Measurements from ENCODE around the gene CD38. TPM values are rescaled to one million over a fixed set of nuclear protein-coding genes. Genes with fewer than 3 reads are reported as not detected.

CD38 gene
- total RNA-seq, 1 experiment from 2014 or later: not detected

- H3K9ac ChIP-seq (ENCODE audit: low read length): no peak overlapping the region
- DNase-seq (ENCODE audit: low read depth, low spot score): no peak
- POLR2A ChIA-PET: no interaction called here
- H4K20me1 ChIP-seq (ENCODE audit: insufficient read depth): no peaks in the 10 kb centered on the region
- no peaks in the 10 kb centered on the region for H3K27me3 ChIP-seq (ENCODE audit: insufficient read depth, low read length)
- H2AFZ ChIP-seq (ENCODE audit: low read depth, low read length, poor library complexity, severe bottlenecking): no peak overlapping the region
- H3K36me3 ChIP-seq (ENCODE audit: control insufficient read depth in 1 of 2, insufficient read depth in 2 of 2, low read length in 2 of 2): no peaks in the 10 kb centered on the region
- H3K27ac ChIP-seq (ENCODE audit: low read depth, low read length): no peak overlapping the region
- H3K9me3 ChIP-seq (ENCODE audit: control insufficient read depth in 1 of 2, insufficient read depth in 1 of 2, low read depth in 1 of 2, low read length in 2 of 2): no peaks in the 10 kb centered on the region
- no peaks in the 10 kb centered on the region for H3K9me2 ChIP-seq (ENCODE audit: insufficient read depth)
- no peaks in the 10 kb centered on the region for H3K79me2 ChIP-seq (ENCODE audit: insufficient read depth, low read length)
- H3K4me1 ChIP-seq (ENCODE audit: control insufficient read depth in 1 of 2, insufficient read depth in 2 of 2, low read length in 2 of 2): peaks cover 15 to 25% of the 10 kb centered on the region in 2 experiments
- CTCF ChIA-PET: interaction anchor here (0.6 to 0.7 kb wide), 2 partner anchors 10 to 65 kb away, joined by 3 read pairs; no protein-coding TSS in a partner anchor
- H3K4me3 ChIP-seq (replicated peaks in 1 of 2; ENCODE audit: low read depth in 1 of 2, low read length in 2 of 2): no peak overlapping the region
- ATAC-seq: no peak
- no TSS peak for BruUV-seq (replicated peaks)
- RAD21 ChIA-PET (ENCODE audit: low non-redundant PET in 1 of 2, low total read pairs in 2 of 2, uncharacterized antibody in 2 of 2, unreplicated experiment in 2 of 2): no interaction called here
- H3K4me2 ChIP-seq (ENCODE audit: low read length): no peak overlapping the region
- TF ChIP-seq POLR2AphosphoS5 (IDR thresholded peaks at IDR 0.05; ENCODE audit: low read depth, low read length): no peak
- intact Hi-C loops (cut with micrococcal nuclease): loop anchor here (5.0 to 10.0 kb wide), 2 partner anchors 47 to 196 kb away; partner anchors contain the start of gene FGFBP1
Measured at GRCh38 chr4:15890246-15890829, 112.2 kb downstream of the CD38 start.

DNA sequence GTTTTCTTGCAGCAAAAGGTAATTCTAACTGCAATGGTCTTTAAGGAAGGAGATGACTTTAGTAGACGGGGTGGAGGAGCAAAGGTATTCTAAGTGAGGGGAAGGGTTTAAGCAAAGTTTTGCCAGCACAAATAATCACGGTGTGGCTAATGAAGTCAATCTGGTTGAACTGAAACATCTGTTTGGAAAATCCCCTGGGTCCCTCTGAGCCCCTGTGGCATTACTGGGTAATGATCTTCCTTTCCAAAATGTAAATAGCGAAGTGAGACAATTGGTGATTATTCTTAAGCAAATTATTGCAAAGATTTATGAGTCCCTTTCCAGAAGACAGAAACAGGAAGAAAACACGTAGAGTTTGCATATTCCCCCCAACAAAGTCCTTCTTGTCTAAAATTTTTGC is 113.2 kb downstream of the CD38 start:
- no peaks in the 10 kb centered on the region for H3K79me2 ChIP-seq (ENCODE audit: insufficient read depth, low read length)
- H4K20me1 ChIP-seq (ENCODE audit: insufficient read depth): no peaks in the 10 kb centered on the region
- BruUV-seq (replicated peaks): no TSS peak
- ChIA-PET POLR2A (no interaction called here), RAD21 (ENCODE audit: low non-redundant PET in 1 of 2, low total read pairs in 2 of 2, uncharacterized antibody in 2 of 2, unreplicated experiment in 2 of 2) (no interaction called here), CTCF (no interaction called here)
- no peaks in the 10 kb centered on the region for H3K9me2 ChIP-seq (ENCODE audit: insufficient read depth)
- no peaks in the 10 kb centered on the region for H3K9me3 ChIP-seq (ENCODE audit: control insufficient read depth in 1 of 2, insufficient read depth in 1 of 2, low read depth in 1 of 2, low read length in 2 of 2)
- H3K4me1 ChIP-seq (ENCODE audit: control insufficient read depth in 1 of 2, insufficient read depth in 2 of 2, low read length in 2 of 2): peaks cover 15 to 30% of the 10 kb centered on the region in 2 experiments
- TF ChIP-seq SIN3A (IDR thresholded peaks at IDR 0.05; ENCODE audit: low read depth) (no peak), ATF3 (IDR thresholded peaks at IDR 0.05) (no peak), ZBTB33 (IDR thresholded peaks at IDR 0.05; ENCODE audit: extremely low read depth, insufficient replicate concordance, low read length) (no peak), EGR1 (IDR thresholded peaks at IDR 0.05; ENCODE audit: low read depth) (no peak), ZNF274 (IDR thresholded peaks at IDR 0.05; ENCODE audit: low read depth, low read length) (no peak), EZH2 (IDR thresholded peaks at IDR 0.05) (no peak), ELF1 (IDR thresholded peaks at IDR 0.05; ENCODE audit: borderline replicate concordance, low read depth) (no peak)
- TF ChIP-seq, protein P1, sequence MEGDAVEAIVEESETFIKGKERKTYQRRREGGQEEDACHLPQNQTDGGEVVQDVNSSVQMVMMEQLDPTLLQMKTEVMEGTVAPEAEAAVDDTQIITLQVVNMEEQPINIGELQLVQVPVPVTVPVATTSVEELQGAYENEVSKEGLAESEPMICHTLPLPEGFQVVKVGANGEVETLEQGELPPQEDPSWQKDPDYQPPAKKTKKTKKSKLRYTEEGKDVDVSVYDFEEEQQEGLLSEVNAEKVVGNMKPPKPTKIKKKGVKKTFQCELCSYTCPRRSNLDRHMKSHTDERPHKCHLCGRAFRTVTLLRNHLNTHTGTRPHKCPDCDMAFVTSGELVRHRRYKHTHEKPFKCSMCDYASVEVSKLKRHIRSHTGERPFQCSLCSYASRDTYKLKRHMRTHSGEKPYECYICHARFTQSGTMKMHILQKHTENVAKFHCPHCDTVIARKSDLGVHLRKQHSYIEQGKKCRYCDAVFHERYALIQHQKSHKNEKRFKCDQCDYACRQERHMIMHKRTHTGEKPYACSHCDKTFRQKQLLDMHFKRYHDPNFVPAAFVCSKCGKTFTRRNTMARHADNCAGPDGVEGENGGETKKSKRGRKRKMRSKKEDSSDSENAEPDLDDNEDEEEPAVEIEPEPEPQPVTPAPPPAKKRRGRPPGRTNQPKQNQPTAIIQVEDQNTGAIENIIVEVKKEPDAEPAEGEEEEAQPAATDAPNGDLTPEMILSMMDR (IDR thresholded peaks at IDR 0.05 in 2 of 3, conservative IDR thresholded peaks at IDR 0.05 in 1 of 3; ENCODE audit: borderline replicate concordance in 1 of 3, insufficient read depth in 1 of 3, low read depth in 2 of 3, low read length in 2 of 3): no peak
- intact Hi-C loops (cut with micrococcal nuclease): loop anchor here (5.0 to 10.0 kb wide), 2 partner anchors 46 to 197 kb away; partner anchors contain the start of gene FGFBP1
- DNase-seq (ENCODE audit: low read depth, low spot score) (no peak), ATAC-seq (no peak)
- H3K9ac ChIP-seq (ENCODE audit: low read length): no peak overlapping the region
- H2AFZ ChIP-seq (ENCODE audit: low read depth, low read length, poor library complexity, severe bottlenecking): peak overlapping the region; percentile 47
- no peak overlapping the region for H3K27ac ChIP-seq (ENCODE audit: low read depth, low read length)
- no peak overlapping the region for H3K4me3 ChIP-seq (replicated peaks in 1 of 2; ENCODE audit: low read depth in 1 of 2, low read length in 2 of 2)
- no peak overlapping the region for H3K4me2 ChIP-seq (ENCODE audit: low read length)
- H3K36me3 ChIP-seq (ENCODE audit: control insufficient read depth in 1 of 2, insufficient read depth in 2 of 2, low read length in 2 of 2): no peaks in the 10 kb centered on the region
- no peaks in the 10 kb centered on the region for H3K27me3 ChIP-seq (ENCODE audit: insufficient read depth, low read length)

Measured in HCT116 (cell line).